H1 (cell line): ENCODE measurements around the gene HYDIN. TPM values are rescaled to one million over a fixed set of nuclear protein-coding genes. Genes with fewer than 3 reads are reported as not detected.

Experiments used
- BACH1 ChIP-seq: IDR thresholded peaks from 2 replicates; pipeline ENCODE4 v1.6.1; 2012; ENCODE audit warnings: low read length, improper control_type of control experiment
- BRCA1 ChIP-seq: IDR thresholded peaks from 2 replicates; pipeline ENCODE4 v1.6.1; 2012; ENCODE audit warnings: low read depth, low read length, improper control_type of control experiment
- CHD7 ChIP-seq: fragments of 300-600 bp; sonication (generic); IDR thresholded peaks from 2 replicates; pipeline ENCODE4 v1.7.1; 2012; ENCODE audit warnings: low read length, moderate library complexity, mild to moderate bottlenecking, inconsistent platforms; ENCODE audit not compliant: insufficient replicate concordance
- EP300 ChIP-seq, 2 experiments: IDR thresholded peaks; 1 replicate in 1 of 2; 2 replicates in 1 of 2; pipeline ENCODE4 v1.6.1; 2011 to 2012; ENCODE audit warnings: low read depth in 2 of 2, low read length in 2 of 2, mild to moderate bottlenecking in 2 of 2, borderline replicate concordance in 1 of 2, inconsistent platforms in 1 of 2, moderate library complexity in 1 of 2
- JUND ChIP-seq: IDR thresholded peaks from 2 replicates; pipeline ENCODE4 v1.6.1; 2011; ENCODE audit warnings: mild to moderate bottlenecking, improper control_type of control experiment, low read length
- RBBP5 ChIP-seq: IDR thresholded peaks from 2 replicates; pipeline ENCODE4 v1.7.1; 2012; ENCODE audit warnings: low read depth, mild to moderate bottlenecking, inconsistent platforms, low read length, moderate library complexity, borderline replicate concordance
- SP1 ChIP-seq: IDR thresholded peaks from 2 replicates; pipeline ENCODE4 v1.6.1; 2011; ENCODE audit warnings: low read depth, low read length
- TAF7 ChIP-seq: optimal IDR thresholded peaks from 2 replicates; pipeline ENCODE3; 2011; ENCODE audit warnings: low read depth, mild to moderate bottlenecking, inconsistent platforms, low read length, moderate library complexity, borderline replicate concordance
- polyA plus RNA-seq, 7 experiments: library from polyadenylated mRNA; depleted of rRNA in 3 of 7; stranded (reverse) in 5 of 7; unstranded in 2 of 7; fragments of >200 nt in 5 of 7; fragments of 200-250 nt in 2 of 7; gene quantifications; 1 replicate in 5 of 7; 2 replicates in 1 of 7; 4 replicates in 1 of 7; pipeline versions ENCODE4 v1.2.1 to v1.2.3, GENCODE V29; 2011 to 2013; ENCODE audit warnings: missing spikeins in 2 of 7, mixed read lengths in 2 of 7
- total RNA-seq: library from RNA; stranded (reverse); fragmentation: NEBNext Ultra II Directional; extraction: Animal tissue kit (Norgen Biotek cat#: 25700); gene quantifications from 2 replicates; pipeline ENCODE4 v1.2.1, GENCODE V29; 2021
- TF ChIP-seq, protein P1 (sequence below): IDR thresholded peaks from 2 replicates; pipeline ENCODE4 v1.6.1; 2011; ENCODE audit warnings: low read depth, mild to moderate bottlenecking, low read length; ENCODE audit not compliant: insufficient read depth

HYDIN gene
- total and polyA plus RNA-seq, 2 of the 8 experiments (the other 6 are each of a cell fraction or from before 2014, with no cell fraction given) = 1.1 to 1.8 TPM

GRCh38 chr16:70805787-70806186 is 424.7 kb downstream of the HYDIN start (continued):
- TF ChIP-seq CHD7 (no peak), TAF7 (no peak), BRCA1 (no peak), RBBP5 (no peak), SP1 (no peak), EP300 (IDR thresholded peaks at IDR 0.05; ENCODE audit: borderline replicate concordance in 1 of 2, low read depth in 2 of 2, low read length in 2 of 2) (no peak), BACH1 (no peak), JUND (no peak)
- TF ChIP-seq, protein P1, sequence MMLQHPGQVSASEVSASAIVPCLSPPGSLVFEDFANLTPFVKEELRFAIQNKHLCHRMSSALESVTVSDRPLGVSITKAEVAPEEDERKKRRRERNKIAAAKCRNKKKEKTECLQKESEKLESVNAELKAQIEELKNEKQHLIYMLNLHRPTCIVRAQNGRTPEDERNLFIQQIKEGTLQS = no peak
- TF ChIP-seq, all 59 proteins: peak for 0
